ENCODE measurements around the gene GABBR2. TPM values are rescaled to one million over a fixed set of nuclear protein-coding genes. Genes with fewer than 3 reads are reported as not detected.

GABBR2 gene
- total and polyA plus RNA-seq, 2 experiments from 2014 or later: 0.89 to 1.3 TPM

DNA sequence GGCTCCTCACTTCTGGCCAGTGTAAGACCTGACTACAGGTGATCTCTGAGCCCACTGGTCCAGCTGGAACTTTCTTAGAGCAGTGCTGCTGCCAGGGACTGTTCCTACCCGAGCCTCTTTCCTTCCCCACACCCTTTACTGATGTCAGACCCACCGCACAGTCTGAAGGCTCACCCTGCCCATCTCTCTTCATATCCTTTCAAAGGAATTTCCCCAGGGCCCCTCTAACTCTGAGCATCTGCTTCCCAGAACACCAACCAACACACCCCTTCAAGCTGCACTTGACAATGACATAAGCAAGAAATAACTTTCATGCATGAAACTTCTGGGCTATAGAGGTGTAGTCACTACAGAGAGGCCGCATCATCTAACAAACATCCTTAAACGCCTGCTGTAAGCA is 119.6 kb downstream of the GABBR2 start:
- DNase-seq (ENCODE audit: low spot score) (no peak), ATAC-seq (no peak)
- Mint-ChIP-seq H3K27ac (no peak overlapping the region), H3K27me3 (ENCODE audit: insufficient read depth, low read depth, poor library complexity) (peaks cover 3% of the 10 kb centered on the region), H3K36me3 (ENCODE audit: low read depth) (no peaks in the 10 kb centered on the region), H3K4me3 (no peak overlapping the region), H3K9me3 (no peaks in the 10 kb centered on the region), H3K4me1 (no peaks in the 10 kb centered on the region)
- Histone ChIP-seq H3K4me1 (ENCODE audit: insufficient read depth) (no peaks in the 10 kb centered on the region), H3K36me3 (ENCODE audit: insufficient read depth) (no peaks in the 10 kb centered on the region), H4K20me1 (replicated peaks; ENCODE audit: insufficient read depth) (no peaks in the 10 kb centered on the region), H2AFZ (no peak overlapping the region), H3K27ac (ENCODE audit: low read depth) (no peak overlapping the region), H3K79me2 (replicated peaks; ENCODE audit: insufficient read depth) (no peaks in the 10 kb centered on the region), H3K27me3 (ENCODE audit: insufficient read depth) (no peaks in the 10 kb centered on the region), H3K4me2 (no peak overlapping the region), H3F3A (replicated peaks; ENCODE audit: low read depth) (no peaks in the 10 kb centered on the region), H3K9me2 (ENCODE audit: insufficient read depth) (peaks cover 5% of the 10 kb centered on the region; the same call in 1 of the 2 replicates), H3K4me3 (no peak overlapping the region)
- TF ChIP-seq, protein P1, sequence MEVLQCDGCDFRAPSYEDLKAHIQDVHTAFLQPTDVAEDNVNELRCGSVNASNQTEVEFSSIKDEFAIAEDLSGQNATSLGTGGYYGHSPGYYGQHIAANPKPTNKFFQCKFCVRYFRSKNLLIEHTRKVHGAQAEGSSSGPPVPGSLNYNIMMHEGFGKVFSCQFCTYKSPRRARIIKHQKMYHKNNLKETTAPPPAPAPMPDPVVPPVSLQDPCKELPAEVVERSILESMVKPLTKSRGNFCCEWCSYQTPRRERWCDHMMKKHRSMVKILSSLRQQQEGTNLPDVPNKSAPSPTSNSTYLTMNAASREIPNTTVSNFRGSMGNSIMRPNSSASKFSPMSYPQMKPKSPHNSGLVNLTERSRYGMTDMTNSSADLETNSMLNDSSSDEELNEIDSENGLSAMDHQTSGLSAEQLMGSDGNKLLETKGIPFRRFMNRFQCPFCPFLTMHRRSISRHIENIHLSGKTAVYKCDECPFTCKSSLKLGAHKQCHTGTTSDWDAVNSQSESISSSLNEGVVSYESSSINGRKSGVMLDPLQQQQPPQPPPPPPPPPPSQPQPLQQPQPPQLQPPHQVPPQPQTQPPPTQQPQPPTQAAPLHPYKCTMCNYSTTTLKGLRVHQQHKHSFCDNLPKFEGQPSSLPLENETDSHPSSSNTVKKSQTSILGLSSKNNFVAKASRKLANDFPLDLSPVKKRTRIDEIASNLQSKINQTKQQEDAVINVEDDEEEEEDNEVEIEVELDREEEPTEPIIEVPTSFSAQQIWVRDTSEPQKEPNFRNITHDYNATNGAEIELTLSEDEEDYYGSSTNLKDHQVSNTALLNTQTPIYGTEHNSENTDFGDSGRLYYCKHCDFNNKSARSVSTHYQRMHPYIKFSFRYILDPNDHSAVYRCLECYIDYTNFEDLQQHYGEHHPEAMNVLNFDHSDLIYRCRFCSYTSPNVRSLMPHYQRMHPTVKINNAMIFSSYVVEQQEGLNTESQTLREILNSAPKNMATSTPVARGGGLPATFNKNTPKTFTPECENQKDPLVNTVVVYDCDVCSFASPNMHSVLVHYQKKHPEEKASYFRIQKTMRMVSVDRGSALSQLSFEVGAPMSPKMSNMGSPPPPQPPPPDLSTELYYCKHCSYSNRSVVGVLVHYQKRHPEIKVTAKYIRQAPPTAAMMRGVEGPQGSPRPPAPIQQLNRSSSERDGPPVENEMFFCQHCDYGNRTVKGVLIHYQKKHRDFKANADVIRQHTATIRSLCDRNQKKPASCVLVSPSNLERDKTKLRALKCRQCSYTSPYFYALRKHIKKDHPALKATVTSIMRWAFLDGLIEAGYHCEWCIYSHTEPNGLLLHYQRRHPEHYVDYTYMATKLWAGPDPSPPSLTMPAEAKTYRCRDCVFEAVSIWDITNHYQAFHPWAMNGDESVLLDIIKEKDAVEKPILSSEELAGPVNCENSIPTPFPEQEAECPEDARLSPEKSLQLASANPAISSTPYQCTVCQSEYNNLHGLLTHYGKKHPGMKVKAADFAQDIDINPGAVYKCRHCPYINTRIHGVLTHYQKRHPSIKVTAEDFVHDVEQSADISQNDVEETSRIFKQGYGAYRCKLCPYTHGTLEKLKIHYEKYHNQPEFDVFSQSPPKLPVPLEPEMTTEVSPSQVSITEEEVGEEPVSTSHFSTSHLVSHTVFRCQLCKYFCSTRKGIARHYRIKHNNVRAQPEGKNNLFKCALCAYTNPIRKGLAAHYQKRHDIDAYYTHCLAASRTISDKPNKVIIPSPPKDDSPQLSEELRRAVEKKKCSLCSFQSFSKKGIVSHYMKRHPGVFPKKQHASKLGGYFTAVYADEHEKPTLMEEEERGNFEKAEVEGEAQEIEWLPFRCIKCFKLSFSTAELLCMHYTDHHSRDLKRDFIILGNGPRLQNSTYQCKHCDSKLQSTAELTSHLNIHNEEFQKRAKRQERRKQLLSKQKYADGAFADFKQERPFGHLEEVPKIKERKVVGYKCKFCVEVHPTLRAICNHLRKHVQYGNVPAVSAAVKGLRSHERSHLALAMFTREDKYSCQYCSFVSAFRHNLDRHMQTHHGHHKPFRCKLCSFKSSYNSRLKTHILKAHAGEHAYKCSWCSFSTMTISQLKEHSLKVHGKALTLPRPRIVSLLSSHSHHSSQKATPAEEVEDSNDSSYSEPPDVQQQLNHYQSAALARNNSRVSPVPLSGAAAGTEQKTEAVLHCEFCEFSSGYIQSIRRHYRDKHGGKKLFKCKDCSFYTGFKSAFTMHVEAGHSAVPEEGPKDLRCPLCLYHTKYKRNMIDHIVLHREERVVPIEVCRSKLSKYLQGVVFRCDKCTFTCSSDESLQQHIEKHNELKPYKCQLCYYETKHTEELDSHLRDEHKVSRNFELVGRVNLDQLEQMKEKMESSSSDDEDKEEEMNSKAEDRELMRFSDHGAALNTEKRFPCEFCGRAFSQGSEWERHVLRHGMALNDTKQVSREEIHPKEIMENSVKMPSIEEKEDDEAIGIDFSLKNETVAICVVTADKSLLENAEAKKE (CRISPR knock-in tag; IDR thresholded peaks at IDR 0.05): no peak
- TF ChIP-seq POLR2AphosphoS5 (IDR thresholded peaks at IDR 0.05; ENCODE audit: low read depth) (no peak), JUNB (IDR thresholded peaks at IDR 0.05; ENCODE audit: unreplicated experiment) (no peak), EZH2 (IDR thresholded peaks at IDR 0.05; ENCODE audit: low read depth, unreplicated experiment) (no peak), EZH2phosphoT487 (IDR thresholded peaks at IDR 0.05; ENCODE audit: unreplicated experiment) (no peak), NANOG (IDR thresholded peaks at IDR 0.05; ENCODE audit: borderline replicate concordance) (no peak), ZNF114 (CRISPR knock-in tag; IDR thresholded peaks at IDR 0.05) (no peak), CREB1 (CRISPR knock-in tag; IDR thresholded peaks at IDR 0.05; ENCODE audit: low read depth) (no peak)
- TF ChIP-seq, protein P2, sequence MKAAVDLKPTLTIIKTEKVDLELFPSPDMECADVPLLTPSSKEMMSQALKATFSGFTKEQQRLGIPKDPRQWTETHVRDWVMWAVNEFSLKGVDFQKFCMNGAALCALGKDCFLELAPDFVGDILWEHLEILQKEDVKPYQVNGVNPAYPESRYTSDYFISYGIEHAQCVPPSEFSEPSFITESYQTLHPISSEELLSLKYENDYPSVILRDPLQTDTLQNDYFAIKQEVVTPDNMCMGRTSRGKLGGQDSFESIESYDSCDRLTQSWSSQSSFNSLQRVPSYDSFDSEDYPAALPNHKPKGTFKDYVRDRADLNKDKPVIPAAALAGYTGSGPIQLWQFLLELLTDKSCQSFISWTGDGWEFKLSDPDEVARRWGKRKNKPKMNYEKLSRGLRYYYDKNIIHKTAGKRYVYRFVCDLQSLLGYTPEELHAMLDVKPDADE (IDR thresholded peaks at IDR 0.05): no peak
- TF ChIP-seq, protein P3, sequence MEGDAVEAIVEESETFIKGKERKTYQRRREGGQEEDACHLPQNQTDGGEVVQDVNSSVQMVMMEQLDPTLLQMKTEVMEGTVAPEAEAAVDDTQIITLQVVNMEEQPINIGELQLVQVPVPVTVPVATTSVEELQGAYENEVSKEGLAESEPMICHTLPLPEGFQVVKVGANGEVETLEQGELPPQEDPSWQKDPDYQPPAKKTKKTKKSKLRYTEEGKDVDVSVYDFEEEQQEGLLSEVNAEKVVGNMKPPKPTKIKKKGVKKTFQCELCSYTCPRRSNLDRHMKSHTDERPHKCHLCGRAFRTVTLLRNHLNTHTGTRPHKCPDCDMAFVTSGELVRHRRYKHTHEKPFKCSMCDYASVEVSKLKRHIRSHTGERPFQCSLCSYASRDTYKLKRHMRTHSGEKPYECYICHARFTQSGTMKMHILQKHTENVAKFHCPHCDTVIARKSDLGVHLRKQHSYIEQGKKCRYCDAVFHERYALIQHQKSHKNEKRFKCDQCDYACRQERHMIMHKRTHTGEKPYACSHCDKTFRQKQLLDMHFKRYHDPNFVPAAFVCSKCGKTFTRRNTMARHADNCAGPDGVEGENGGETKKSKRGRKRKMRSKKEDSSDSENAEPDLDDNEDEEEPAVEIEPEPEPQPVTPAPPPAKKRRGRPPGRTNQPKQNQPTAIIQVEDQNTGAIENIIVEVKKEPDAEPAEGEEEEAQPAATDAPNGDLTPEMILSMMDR (conservative IDR thresholded peaks at IDR 0.05; ENCODE audit: low read depth in 2 of 2): no peak
- TF ChIP-seq, protein P4, sequence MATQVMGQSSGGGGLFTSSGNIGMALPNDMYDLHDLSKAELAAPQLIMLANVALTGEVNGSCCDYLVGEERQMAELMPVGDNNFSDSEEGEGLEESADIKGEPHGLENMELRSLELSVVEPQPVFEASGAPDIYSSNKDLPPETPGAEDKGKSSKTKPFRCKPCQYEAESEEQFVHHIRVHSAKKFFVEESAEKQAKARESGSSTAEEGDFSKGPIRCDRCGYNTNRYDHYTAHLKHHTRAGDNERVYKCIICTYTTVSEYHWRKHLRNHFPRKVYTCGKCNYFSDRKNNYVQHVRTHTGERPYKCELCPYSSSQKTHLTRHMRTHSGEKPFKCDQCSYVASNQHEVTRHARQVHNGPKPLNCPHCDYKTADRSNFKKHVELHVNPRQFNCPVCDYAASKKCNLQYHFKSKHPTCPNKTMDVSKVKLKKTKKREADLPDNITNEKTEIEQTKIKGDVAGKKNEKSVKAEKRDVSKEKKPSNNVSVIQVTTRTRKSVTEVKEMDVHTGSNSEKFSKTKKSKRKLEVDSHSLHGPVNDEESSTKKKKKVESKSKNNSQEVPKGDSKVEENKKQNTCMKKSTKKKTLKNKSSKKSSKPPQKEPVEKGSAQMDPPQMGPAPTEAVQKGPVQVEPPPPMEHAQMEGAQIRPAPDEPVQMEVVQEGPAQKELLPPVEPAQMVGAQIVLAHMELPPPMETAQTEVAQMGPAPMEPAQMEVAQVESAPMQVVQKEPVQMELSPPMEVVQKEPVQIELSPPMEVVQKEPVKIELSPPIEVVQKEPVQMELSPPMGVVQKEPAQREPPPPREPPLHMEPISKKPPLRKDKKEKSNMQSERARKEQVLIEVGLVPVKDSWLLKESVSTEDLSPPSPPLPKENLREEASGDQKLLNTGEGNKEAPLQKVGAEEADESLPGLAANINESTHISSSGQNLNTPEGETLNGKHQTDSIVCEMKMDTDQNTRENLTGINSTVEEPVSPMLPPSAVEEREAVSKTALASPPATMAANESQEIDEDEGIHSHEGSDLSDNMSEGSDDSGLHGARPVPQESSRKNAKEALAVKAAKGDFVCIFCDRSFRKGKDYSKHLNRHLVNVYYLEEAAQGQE (IDR thresholded peaks at IDR 0.05; ENCODE audit: unreplicated experiment): no peak

Measured in GM23338 (cell line).